Fibroblast of peridontal ligament (primary cell): Measurements from ENCODE around the gene SLC1A5.
A peak's percentile ranks its signal among the peaks of the same experiment; 100 is the strongest.
"Not testable (repeated sequence)": the region's sequence is repeated elsewhere in the genome, so short reads cannot be mapped to it uniquely, and the experiment has no call there.

Source experiments
- DNase-seq: peaks from one replicate; pipeline ENCODE4 v3.0.0-alpha.2; 2010; ENCODE audit errors: extremely low read depth

Gene SLC1A5

DNA sequence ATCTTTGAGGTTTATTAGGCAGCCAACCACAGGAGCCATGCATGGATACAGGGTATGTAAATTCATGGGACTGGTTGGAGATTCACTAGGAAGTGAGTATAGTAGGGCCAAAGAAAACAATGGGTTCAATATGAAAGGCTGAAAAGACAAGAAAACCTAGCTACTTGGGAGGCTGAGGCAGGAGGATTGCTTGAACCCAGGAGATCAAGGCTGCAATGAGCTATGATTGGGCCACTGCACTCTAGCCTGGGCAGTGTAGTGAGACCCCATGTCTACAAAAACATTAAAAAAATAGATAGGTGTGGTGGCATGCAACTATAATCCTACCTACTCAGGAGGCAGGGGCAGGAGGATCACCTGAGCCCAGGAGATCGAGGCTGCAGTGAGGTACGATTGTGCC, 10.3 kb upstream of the SLC1A5 start:
- no peak for DNase-seq

DNA sequence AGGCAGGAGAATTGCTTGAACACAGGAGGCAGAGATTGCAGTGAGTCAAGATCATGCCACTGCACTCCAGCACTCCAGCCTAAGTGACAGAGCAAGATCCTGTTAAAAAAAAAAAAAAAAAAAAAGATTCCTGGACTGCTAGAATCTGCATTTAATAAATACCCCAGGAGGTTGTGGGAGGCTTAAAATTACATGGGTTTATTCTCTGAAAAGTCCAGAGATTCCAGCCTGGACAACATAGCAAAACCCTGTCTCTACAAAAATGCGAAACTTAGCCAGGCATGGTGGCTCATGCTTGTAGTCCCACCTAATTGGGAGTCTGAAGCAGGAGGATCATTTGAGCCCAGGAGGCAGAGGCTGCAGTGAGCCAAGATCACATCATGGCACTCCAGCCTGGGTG, 9.5 kb upstream of the SLC1A5 start:
- DNase-seq = no peak

DNA sequence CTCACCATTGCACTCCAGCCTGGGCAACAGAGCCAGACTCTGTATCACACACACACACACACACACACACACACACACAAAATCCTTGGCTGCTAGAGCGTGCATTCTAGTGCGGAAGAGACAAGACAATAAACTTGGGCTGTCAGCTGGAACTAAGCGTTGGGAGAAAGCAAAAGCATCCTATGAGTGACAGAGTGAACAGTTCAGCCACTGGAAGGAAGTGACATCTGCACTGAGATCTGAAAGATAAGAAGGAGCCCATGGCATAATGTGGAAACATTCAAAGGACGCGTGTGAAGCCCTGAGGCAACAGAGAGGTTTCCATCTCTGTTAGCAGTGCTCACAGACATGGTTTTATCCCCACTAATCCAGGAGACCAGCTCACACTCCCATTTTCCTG, 3.5 kb upstream of the SLC1A5 start:
- DNase-seq = no peak

DNA sequence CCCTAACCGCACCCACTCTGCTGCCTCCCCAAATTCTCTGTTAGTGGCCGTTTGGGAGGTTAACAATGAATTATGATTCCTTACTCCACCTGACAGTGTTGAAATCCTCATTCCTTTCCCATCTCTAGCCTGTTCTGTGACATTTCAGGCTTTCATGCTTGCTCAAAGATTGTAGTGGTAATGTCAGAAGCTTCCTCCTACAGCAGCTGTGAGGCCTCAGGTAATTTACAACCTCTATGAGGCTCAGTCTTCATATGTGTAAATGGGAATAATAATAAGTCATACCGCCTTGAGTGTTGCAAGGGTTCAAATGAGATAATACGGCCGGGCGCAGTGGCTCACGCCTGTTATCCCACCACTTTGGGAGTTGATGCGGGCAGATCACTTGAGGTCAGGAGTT, 977 bp upstream of the SLC1A5 start:
- no peak for DNase-seq

DNA sequence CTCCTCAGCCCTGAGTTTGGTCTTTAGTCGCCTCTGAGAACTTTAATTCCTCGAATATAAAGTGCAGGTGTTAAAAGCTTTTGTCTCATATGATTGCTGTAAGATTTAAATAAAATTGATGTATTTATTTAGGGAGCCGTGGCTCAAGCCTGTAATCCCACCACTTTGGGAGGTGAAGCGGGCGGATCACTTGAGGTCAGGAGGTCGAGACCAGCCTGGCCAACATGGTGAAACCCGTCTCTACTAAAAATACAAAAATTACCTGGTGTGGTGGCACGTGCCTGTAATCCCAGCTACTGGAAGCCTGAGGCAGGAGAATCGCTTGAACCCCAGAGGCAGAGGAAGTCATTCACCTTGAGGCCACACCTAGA, 559 bp upstream of the SLC1A5 start:
- DNase-seq = no peak

DNA sequence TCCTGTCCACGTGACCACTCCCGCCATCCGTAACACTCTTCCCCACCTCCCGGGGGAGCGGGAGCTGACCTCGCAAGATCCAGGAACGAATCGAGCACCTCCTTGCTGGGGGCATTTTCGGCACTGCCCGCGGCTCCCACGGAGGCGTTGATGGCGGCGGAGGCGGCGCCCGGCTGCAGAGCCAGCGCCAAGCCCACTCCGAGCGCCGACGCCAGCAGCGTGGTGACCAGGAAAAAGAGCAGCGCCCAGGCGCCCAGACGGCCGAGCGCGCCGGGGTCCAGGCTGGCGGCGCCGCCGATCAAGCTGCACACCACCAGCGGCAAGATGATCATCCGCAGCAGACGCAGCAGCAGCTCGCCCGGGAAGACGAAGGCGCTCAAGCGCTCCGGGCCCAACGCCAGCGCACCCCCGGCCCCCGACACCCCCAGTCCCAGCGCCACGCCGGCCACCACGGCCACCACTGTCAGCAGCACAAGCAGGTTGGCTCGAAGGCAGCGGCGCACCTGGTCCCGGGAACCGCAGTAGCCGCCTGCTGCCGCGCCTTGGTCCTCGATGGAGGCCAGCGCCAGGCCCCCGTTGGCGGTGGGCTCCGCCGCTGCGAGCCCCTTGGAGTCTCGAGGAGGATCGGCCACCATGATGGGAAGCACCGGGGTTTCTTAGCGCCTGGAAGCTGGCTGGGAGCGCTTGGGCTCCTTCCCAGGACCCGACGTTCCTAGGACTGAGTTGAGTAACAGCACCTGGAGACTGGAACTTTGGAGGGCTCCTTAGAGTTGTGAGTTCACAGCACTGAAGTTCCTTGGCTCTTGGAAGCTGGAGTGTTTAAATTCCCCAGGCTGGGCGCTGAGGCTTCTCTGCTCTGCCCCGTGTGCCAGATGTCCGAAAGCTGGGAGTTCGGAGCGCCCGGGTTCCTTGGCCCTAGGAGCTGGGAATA, 798 bp downstream of the SLC1A5 start:
- peak; percentile 67 for DNase-seq

DNA sequence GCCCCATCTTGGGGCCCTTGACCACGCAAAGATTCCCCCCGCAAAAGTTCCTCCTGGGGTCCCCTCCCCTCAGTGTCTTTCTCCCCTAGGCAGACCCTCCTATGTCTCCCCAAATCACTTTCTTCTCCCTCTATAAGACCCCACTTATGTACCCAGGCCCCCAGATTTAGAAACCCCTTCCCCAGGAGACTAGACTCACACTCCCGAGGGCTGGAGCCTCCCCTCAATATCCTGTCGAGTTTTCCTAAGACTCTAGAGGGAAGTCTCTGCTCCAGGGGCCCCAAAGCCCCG, 1.4 kb downstream of the SLC1A5 start:
- no peak for DNase-seq

DNA sequence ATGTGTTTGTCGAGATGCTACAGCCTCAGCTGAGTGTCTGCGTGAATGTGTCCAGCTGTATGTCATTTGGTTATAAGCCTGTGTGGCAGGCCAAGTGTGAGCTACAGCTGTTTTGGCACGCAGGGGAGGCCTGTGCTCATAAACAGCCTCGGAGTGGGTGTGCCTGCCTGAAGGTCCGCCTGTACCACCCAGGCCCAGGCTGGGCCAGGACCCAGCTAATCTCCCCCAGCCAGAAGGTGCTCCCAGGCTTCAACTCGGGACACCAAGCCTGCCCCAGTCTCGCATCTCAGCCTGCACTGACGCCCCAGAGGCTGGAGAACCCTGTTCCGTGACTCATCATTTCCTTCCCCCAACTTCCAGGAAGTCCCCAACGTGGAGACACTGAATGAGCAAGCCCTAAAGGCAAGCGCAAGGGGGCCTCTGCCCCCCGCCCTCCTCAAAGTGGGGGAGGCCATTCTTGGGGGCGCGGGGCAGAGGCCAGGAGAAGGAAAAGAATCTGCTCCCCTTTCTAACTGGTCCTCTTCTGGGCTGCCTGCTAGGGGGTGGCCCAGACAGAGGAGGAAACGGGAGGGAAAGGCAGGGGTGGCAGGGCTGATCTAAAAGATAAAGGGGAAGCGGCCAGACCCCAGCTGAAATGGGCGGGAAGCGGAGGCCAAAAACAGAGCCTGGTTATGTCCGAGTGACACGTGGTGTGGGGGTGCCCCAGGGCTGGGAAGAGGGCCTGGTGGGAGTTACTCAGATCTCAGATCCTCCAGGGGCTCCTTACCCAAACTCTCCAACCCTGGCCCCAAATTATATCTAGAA, 2.0 kb downstream of the SLC1A5 start:
- DNase-seq = peak; percentile 72

DNA sequence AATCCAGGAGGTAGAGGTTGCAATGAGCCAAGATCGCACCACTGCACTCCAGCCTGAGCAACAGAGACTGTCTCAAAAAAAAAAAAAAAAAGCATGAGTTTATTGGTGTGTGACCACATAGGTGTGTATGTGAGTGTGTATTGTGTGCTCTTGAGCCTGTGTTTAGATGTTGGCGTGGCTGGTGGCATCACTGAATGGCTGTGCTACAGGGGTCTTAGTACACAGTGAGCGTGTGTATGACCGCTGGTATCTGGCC, 2.5 kb downstream of the SLC1A5 start:
- DNase-seq = no peak

DNA sequence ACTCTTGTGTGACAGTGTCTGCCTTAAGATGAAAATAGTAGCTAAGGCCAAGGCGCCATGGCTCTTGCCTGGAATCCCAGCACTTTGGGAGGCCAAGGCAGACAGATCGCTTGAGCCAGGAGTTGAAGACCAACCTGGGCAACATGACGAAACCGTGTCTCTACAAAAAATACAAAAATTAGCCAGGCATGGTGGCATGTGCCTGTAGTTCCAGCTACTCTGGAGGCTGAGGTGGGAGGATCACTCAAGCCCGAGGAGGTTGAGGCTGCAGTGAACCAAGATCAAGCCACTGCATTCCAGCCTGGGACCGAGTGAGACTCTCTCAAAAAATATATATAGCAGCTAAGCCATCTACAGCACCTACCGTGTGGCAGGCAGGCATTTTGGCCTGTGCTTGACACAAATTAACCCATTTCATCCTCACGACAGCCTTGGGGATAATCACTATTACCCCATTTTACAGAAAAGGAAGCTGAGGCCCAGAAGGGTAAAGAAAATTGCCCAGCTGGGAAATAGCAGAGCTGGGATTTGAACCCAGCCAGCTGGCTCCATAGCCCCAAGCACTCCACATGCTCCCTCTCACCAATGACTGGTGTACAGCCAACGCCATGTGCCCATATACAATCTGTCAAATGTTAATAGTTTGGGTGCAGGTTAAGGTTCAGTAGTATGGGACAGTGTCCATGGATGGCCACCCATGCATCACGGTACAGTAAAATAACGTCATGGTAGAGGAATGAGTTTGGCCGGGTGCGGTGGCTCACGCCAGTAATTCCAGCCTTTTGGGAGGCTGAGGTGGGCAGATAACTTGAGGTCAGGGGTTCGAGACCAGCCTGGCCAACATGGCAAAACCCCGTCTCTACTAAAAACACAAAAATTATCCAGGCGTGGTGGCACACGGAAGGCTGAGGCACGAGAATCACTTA, 3.1 kb downstream of the SLC1A5 start:
- no peak for DNase-seq

DNA sequence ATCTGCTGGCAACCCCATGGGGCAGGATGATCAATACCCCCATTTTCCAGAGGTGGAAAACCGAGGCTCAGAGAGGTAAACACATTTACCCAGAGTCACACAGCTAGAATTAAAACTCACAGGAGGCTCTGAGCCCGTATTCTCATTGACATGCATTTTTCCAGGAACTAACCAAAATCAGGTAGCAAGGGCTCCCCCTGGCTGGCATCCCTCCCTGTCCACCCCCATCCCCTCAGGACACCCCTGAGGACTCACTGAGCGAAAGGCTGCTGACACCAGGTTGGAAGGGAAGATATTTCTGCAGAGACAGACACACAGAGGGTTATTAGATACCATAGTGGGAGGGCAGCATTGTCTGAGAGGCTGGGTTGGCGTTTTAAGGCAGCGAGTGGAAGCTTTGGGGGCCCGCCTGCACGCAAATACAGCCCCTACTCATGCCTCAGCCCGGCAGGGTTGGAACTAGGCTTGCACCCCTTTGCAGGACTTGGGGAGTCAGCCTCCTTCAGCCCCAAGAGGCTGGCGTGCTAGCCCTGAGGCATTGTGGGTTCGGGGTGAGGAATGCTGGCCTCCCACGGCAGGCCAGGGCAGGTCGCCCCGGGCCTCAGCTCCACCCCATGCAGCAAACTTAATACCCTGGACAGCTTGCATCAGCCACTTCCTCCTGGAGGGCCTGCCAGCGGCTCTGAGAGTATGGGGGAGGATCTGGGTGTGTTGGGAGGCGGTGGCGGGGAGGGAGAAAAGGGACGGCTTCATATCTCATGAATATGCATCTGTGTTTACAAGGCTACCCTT, 3.9 kb downstream of the SLC1A5 start:
- peak; percentile 64 for DNase-seq

DNA sequence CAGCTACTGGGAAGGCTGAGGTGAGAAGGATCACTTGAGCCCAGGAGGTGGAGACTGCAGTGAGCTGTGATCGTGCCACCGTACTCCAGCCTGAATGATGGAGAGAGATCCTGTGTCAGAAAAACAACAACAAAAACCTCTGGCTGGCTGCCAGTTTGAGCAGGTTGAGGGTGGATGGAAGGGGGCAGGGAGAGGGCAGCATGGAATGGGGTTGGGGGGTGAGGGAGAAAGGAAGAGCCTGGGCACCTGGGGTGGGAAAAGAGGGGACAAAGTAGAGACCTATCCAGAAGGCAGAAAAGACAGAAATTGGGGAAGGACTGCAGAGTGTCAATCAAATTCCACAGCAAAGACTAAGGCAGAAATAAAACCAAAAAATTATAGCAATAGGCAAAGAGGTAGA, 4.7 kb downstream of the SLC1A5 start:
- no peak for DNase-seq

DNA sequence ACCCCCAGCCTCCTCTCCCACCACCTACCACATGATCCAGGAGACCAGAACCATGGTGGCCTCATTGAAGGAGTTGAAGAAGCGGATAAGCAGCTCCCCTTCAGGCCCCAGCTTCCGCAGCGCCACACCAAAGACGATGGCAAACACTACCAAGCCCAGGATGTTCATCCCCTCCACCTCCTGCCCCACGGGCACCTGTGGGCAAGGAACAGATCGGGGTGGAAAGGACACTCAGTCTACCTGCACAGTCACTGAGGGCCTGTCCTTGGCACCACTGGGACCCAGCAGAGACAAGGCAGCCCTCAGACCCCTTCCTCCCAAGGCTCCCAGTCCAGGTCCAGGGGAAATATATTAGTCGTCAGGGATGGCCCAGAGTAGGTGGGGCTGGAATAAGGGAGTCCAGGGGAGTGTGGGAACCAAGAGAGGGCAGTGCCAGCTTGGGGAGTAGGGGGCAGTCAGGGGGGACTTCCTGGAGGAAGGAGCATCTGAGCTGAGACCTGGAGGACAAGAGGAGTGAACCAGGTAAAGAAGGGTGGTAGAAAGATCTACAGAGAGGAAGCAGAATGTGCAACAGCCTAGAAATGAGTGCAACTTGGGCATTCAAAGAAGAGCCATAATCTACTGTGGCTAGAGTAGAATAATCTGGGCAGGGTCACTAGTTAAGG, 5.9 kb downstream of the SLC1A5 start:
- DNase-seq = no peak

DNA sequence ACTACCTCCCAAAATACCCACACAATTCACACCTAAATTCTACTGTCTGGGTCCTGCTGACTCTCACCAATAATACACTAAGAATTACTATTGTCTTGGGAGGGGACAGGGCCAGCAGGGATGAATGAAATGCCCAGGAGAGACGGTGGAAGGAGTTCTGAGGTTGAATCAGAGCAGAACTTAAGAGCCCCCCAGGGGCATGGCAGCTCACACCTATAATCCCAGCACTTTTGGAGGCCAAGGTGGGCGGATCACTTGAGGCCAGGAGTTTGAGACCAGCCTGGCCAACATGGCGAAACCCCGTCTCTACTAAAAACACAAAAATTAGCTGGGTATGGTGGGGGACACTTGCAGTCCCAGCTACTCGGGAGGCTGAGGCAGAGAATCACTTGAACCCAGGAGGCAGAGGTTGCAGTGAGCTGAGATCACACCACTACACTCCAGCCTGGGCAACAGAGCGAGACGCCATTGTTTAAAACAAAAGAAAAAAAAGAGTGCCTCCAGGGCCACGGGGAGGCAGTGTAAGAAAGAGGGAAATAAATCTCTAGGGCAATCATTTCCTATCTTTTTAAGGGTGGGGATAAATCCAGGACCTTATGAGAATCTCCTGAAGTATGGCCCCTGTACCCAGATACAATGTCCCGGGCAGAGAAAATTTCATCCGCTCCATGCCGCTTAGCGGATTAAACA, 10.3 kb downstream of the SLC1A5 start:
- DNase-seq = not testable (repeated sequence)

DNA sequence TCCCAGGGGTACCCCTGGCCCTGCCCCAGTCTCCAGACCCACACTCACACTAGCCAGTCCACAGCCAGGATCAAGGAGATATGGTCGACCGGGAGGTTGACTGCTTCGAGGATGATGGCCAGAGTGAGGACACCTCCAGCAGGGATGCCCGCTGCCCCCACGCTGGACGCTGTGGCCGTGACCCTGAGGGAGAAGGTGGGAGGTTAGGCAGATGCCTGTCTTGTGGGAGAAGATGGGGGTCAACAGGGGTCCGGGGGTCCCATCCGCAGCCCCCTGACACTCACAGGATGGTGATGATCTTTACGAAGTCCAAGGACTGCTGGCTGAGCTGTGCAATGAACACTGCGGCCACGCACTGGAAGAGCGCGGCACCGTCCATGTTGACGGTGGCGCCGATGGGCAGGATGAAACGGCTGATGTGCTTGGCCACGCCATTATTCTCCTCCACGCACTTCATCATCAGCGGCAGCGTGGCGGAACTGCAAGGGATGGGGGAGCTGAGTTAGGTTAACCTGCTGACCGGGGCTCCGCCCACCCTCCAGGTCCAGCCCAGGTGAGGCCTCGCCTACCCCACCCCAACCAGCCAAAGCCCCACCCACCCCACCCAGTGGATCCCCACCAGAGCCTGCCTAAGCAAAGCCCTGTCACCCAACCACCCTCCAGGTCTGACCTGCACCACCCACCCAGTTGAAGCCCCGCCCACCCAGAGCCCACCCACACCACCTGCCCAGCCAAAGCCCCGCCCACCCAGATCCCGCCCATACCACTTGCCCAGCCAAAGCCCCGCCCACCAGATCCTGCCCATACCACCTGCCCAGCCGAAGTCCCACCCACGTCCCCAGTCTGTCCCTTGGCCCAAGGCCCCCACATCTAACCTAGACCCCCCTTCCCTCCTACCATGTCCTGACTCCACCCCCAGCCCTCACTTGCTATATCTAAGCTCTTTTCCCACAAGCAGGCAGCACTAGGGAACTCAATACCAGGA, 11.2 kb downstream of the SLC1A5 start:
- no peak for DNase-seq

DNA sequence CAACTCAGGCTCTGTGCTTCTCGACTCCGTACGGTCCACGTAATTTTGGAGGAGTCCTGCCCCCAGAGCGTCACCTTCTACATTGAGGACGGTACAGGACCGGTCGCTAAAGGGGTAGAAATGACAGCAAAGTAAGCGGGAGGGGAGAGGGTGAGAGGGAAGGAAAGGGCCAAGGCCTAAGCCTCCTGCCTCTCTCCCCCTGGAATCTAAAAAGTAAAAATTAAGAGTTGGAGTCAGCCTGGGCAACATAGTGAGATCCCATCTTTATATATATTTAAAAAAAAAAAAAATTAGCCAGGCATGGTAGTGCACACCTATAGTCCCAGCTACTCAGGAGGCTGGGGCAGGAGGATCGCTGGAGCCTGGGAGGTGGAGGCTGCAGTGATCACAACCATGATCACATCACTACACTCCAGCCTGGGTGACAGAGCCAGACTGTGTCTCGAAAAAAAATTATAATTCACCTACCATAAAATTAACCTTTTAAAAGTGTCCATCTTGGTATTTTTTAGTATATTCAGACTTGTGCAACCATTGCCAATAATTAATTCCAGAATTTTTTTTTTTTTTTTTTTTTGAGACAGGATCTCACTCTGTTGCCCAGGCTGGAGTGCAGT, 12.6 kb downstream of the SLC1A5 start:
- DNase-seq = no peak

DNA sequence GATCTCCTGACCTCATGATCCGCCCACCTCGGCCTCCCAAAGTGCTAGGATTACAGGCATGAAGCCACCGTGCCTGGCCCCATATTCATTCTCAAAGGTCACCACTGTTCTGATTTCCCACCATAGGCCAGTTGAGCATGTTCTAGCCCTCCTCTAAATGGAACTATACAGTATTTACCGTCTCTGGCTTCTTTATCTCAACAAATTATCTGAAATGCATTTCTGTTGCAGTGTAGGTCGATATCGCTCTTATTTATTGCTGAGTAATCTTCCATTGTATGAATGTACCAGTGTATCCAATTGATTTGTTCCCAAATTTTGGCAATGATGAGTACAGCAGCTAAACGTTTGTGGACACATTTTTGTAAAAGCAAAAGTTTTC, 15.4 kb downstream of the SLC1A5 start:
- no peak for DNase-seq

DNA sequence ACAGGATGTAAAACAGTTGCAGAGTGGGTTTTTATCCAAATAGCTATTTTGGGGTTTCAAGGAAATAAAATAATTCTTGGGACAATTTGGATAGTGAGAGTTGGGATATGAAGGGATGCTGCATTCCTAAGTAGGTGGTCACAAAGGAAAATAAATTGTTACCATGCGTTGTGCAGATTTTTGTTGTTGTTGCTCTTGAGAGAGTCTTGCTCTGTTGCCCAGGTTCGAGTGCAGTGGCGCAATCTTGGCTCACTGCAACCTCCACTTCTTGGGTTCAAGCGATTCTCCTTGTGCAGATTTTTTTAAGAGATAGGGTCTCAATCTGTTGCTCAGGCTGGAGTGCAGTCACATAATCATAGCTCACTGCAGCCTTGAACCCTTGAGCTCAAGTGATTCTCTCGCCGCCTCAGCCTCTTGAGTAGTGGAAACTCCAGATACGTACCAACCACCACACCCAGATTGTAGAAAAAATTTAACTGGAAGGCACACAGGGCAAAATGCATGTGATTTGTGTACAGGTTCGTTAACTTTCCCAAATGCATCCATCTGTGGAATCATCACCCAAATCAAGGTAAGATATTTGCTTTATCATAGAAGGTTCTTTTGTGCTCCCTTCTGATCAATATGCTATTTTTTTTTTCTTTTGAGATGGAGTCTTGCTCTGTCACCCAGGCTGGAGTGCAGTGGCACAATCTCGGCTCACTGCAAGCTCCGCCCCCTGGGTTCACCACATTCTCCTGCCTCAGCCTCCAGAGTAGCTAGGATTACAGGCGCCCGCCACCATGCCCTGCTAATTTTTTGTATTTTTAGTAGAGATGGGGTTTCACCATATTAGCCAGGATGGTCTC, 16.0 kb downstream of the SLC1A5 start:
- no peak for DNase-seq
